K562 (cell line): ENCODE data around the gene TRIM24. TPM values are rescaled to one million over a fixed set of nuclear protein-coding genes. Genes with fewer than 3 reads are reported as not detected.
A peak's percentile ranks its signal among the peaks of the same experiment; 100 is the strongest.

Experiments
- CTBP1 ChIP-seq: fragments of 450-650 bp; IDR thresholded peaks from 2 replicates; pipeline ENCODE4 v1.6.1; 2016; ENCODE audit warnings: borderline replicate concordance
- EZH2 ChIP-seq: IDR thresholded peaks from 2 replicates; pipeline ENCODE4 v1.6.1; 2012; ENCODE audit warnings: low read depth, mild to moderate bottlenecking, inconsistent platforms, low read length, borderline replicate concordance
- FOXK1 ChIP-seq: sonication (generic); formaldehyde crosslinking; IDR thresholded peaks from 2 replicates; pipeline ENCODE4 v1.8.0; 2022; ENCODE audit warnings: missing genetic modification reagents, mild to moderate bottlenecking, borderline replicate concordance
- JUND ChIP-seq, 2 experiments: IDR thresholded peaks; 2 replicates in 1 of 2; 3 replicates in 1 of 2; pipeline ENCODE4 v1.6.1; 2011; ENCODE audit warnings: borderline replicate concordance in 2 of 2, low read depth in 2 of 2, low read length in 2 of 2, improper control_type of control experiment in 1 of 2, missing biosample characterization in 1 of 2, missing genetic modification characterization in 1 of 2, missing genetic modification reagents in 1 of 2
- KAT8 ChIP-seq: fragments of 450-650 bp; IDR thresholded peaks from 2 replicates; pipeline ENCODE4 v1.6.1; 2016; ENCODE audit warnings: low read depth, mild to moderate bottlenecking
- PHF21A ChIP-seq: fragments of 450-650 bp; IDR thresholded peaks from 2 replicates; pipeline ENCODE4 v1.6.1; 2017; ENCODE audit warnings: low read depth, borderline replicate concordance
- PRMT5 ChIP-seq: sonication (generic); formaldehyde crosslinking; IDR thresholded peaks from 2 replicates; pipeline ENCODE4 v1.5.0; 2020; ENCODE audit warnings: missing genetic modification reagents
- SMAD3 ChIP-seq: fragments of 450-650 bp; formaldehyde crosslinking; conservative IDR thresholded peaks from 2 replicates; pipeline ENCODE4 v1.4.0; 2020; ENCODE audit warnings: mild to moderate bottlenecking
- SMAD4 ChIP-seq: fragments of 250-450 bp; sonication (Bioruptor Pico); conservative IDR thresholded peaks from 2 replicates; pipeline ENCODE4 v1.8.0; 2021; ENCODE audit warnings: inconsistent platforms, mild to moderate bottlenecking, moderate library complexity
- TRIM24 ChIP-seq, 2 experiments: fragments of 450-650 bp; IDR thresholded peaks; 2 replicates each; pipeline ENCODE4 v1.6.1; 2016
- ZBTB1 ChIP-seq: sonication (generic); formaldehyde crosslinking; IDR thresholded peaks from 2 replicates; pipeline ENCODE4 v1.8.1; 2023; ENCODE audit warnings: missing genetic modification reagents, low read depth, mild to moderate bottlenecking, borderline replicate concordance
- ZNF140 ChIP-seq: fragments of 250-450 bp; sonication (Bioruptor Pico); IDR thresholded peaks from 2 replicates; pipeline ENCODE4 v1.8.0; 2021; ENCODE audit warnings: moderate library complexity, mild to moderate bottlenecking, inconsistent platforms
- ZNF584 ChIP-seq: fragments of 200-800 bp; sonication (Bioruptor generic); IDR thresholded peaks from 2 replicates; pipeline ENCODE4 v1.6.1; 2016; ENCODE audit warnings: low read depth, mild to moderate bottlenecking, missing genetic modification characterization, missing compliant biosample characterization
- ZNF780A ChIP-seq: fragments of 250-450 bp; sonication (Bioruptor Pico); IDR thresholded peaks from 2 replicates; pipeline ENCODE4 v1.5.0; 2021; ENCODE audit warnings: mild to moderate bottlenecking
- polyA plus RNA-seq, 8 experiments: library from polyadenylated mRNA; depleted of rRNA in 4 of 8; stranded (reverse) in 5 of 8; unstranded in 3 of 8; fragments of >200 nt; fragmentation: Nextera tagmentation in 2 of 8; fragmentation: Illumina TruSeq in 1 of 8; extraction: Ambion mirVana in 2 of 8; extraction: Trizol in 1 of 8; gene quantifications; 2 replicates each; pipeline versions ENCODE4 v1.2.1 to v1.2.3, GENCODE V29; 2011 to 2014; ENCODE audit warnings: inconsistent platforms in 1 of 8, missing spikeins in 1 of 8
- total RNA-seq, 7 experiments: library from RNA; depleted of rRNA in 6 of 7; stranded (reverse); fragments of >200 nt in 6 of 7; fragmentation: Illumina TruSeq in 2 of 7; extraction: Trizol in 2 of 7; gene quantifications; 2 replicates each; pipeline versions ENCODE4 v1.2.1 to v1.2.3, GENCODE V29; 2011 to 2021; ENCODE audit warnings: low replicate concordance in 1 of 7
- TF ChIP-seq, protein P1 (sequence below): fragments of 450-650 bp; IDR thresholded peaks from 2 replicates; pipeline ENCODE4 v1.6.1; 2016; ENCODE audit warnings: mild to moderate bottlenecking
- TF ChIP-seq, protein P2 (sequence below): fragments of 450-650 bp; IDR thresholded peaks from 2 replicates; pipeline ENCODE4 v1.6.1; 2017; ENCODE audit warnings: antibody characterized with exemption
- TF ChIP-seq, protein P3 (sequence below): fragments of 250-450 bp; sonication (Bioruptor Pico); IDR thresholded peaks from 2 replicates; pipeline ENCODE4 v1.4.0; 2020
- TF ChIP-seq, protein P4 (sequence below): fragments of 250-450 bp; sonication (Bioruptor Pico); IDR thresholded peaks from 2 replicates; pipeline ENCODE4 v1.5.0; 2022; ENCODE audit warnings: mild to moderate bottlenecking
- TF ChIP-seq, protein P5 (sequence below): fragments of 450-650 bp; IDR thresholded peaks from 2 replicates; pipeline ENCODE4 v1.7.0; 2016; ENCODE audit warnings: borderline replicate concordance

TRIM24 gene
- total and polyA plus RNA-seq, 9 of the 15 experiments (the other 6 are each of a cell fraction or from before 2014, with no cell fraction given) = 13.4 to 74.0 (median 41.7) TPM

DNA sequence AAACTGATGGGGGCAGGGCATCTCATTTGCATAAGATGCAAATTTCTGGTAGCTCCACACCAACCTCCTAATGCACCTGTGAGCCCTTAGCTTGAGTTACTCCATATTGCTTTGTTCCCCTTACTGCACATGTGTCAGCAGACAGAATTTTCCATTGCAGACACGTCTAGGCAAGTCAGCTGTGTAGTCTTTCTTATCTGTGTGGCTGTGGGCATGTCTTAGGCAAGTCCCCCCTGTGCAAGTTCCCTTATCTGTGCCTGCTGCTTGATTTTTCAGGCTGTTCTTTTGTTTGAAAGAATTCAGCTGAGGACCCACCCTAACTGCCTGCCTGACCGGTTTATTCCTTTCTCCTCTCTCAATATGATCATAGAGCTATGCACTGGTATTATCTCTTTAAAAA lies 28.5 kb upstream of the TRIM24 start (continued):
- TF ChIP-seq, protein P1, sequence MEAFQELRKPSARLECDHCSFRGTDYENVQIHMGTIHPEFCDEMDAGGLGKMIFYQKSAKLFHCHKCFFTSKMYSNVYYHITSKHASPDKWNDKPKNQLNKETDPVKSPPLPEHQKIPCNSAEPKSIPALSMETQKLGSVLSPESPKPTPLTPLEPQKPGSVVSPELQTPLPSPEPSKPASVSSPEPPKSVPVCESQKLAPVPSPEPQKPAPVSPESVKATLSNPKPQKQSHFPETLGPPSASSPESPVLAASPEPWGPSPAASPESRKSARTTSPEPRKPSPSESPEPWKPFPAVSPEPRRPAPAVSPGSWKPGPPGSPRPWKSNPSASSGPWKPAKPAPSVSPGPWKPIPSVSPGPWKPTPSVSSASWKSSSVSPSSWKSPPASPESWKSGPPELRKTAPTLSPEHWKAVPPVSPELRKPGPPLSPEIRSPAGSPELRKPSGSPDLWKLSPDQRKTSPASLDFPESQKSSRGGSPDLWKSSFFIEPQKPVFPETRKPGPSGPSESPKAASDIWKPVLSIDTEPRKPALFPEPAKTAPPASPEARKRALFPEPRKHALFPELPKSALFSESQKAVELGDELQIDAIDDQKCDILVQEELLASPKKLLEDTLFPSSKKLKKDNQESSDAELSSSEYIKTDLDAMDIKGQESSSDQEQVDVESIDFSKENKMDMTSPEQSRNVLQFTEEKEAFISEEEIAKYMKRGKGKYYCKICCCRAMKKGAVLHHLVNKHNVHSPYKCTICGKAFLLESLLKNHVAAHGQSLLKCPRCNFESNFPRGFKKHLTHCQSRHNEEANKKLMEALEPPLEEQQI = peak; percentile 66; the same call in 1 of the 2 replicates
- TF ChIP-seq, protein P2, sequence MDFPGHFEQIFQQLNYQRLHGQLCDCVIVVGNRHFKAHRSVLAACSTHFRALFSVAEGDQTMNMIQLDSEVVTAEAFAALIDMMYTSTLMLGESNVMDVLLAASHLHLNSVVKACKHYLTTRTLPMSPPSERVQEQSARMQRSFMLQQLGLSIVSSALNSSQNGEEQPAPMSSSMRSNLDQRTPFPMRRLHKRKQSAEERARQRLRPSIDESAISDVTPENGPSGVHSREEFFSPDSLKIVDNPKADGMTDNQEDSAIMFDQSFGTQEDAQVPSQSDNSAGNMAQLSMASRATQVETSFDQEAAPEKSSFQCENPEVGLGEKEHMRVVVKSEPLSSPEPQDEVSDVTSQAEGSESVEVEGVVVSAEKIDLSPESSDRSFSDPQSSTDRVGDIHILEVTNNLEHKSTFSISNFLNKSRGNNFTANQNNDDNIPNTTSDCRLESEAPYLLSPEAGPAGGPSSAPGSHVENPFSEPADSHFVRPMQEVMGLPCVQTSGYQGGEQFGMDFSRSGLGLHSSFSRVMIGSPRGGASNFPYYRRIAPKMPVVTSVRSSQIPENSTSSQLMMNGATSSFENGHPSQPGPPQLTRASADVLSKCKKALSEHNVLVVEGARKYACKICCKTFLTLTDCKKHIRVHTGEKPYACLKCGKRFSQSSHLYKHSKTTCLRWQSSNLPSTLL = no peak
- TF ChIP-seq JUND (IDR thresholded peaks at IDR 0.05; ENCODE audit: borderline replicate concordance, low read depth, low read length) (no peak), JUND (tag; IDR thresholded peaks at IDR 0.05; ENCODE audit: borderline replicate concordance, low read depth, low read length) (peak; percentile 24; the same call in 1 of the 3 replicates), ZNF584 (CRISPR knock-in tag) (no peak), TRIM24 (IDR thresholded peaks at IDR 0.05) (peak; percentile 91 to 94), PRMT5 (no peak), FOXK1 (CRISPR knock-in tag) (0 out of 2 replicates have a peak, but pooled peaks have one; percentile 39), KAT8 (no peak), ZNF780A (peak; percentile 78; the same call in 1 of the 2 replicates), ZBTB1 (CRISPR knock-in tag) (no peak), CTBP1 (no peak), EZH2 (no peak), SMAD4 (CRISPR knock-in tag) (peak; percentile 21; the same call in 1 of the 2 replicates), SMAD3 (CRISPR knock-in tag) (0 out of 2 replicates have a peak, but pooled peaks have one; percentile 39), PHF21A (no peak), ZNF140 (no peak)
- TF ChIP-seq, protein P3, sequence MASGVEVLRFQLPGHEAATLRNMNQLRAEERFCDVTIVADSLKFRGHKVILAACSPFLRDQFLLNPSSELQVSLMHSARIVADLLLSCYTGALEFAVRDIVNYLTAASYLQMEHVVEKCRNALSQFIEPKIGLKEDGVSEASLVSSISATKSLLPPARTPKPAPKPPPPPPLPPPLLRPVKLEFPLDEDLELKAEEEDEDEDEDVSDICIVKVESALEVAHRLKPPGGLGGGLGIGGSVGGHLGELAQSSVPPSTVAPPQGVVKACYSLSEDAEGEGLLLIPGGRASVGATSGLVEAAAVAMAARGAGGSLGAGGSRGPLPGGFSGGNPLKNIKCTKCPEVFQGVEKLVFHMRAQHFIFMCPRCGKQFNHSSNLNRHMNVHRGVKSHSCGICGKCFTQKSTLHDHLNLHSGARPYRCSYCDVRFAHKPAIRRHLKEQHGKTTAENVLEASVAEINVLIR = 0 out of 2 replicates have a peak, but pooled peaks have one; percentile 27
- TF ChIP-seq, protein P4, sequence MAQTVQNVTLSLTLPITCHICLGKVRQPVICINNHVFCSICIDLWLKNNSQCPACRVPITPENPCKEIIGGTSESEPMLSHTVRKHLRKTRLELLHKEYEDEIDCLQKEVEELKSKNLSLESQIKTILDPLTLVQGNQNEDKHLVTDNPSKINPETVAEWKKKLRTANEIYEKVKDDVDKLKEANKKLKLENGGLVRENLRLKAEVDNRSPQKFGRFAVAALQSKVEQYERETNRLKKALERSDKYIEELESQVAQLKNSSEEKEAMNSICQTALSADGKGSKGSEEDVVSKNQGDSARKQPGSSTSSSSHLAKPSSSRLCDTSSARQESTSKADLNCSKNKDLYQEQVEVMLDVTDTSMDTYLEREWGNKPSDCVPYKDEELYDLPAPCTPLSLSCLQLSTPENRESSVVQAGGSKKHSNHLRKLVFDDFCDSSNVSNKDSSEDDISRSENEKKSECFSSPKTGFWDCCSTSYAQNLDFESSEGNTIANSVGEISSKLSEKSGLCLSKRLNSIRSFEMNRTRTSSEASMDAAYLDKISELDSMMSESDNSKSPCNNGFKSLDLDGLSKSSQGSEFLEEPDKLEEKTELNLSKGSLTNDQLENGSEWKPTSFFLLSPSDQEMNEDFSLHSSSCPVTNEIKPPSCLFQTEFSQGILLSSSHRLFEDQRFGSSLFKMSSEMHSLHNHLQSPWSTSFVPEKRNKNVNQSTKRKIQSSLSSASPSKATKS (CRISPR knock-in tag) = no peak
- TF ChIP-seq, protein P5, sequence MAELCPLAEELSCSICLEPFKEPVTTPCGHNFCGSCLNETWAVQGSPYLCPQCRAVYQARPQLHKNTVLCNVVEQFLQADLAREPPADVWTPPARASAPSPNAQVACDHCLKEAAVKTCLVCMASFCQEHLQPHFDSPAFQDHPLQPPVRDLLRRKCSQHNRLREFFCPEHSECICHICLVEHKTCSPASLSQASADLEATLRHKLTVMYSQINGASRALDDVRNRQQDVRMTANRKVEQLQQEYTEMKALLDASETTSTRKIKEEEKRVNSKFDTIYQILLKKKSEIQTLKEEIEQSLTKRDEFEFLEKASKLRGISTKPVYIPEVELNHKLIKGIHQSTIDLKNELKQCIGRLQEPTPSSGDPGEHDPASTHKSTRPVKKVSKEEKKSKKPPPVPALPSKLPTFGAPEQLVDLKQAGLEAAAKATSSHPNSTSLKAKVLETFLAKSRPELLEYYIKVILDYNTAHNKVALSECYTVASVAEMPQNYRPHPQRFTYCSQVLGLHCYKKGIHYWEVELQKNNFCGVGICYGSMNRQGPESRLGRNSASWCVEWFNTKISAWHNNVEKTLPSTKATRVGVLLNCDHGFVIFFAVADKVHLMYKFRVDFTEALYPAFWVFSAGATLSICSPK = no peak
